Stimulated activated CD4-positive, alpha-beta T cell treated with anti-CD3 and anti-CD28 coated beads, TNF-alpha, amount 100 ng/mL, for 48 hours (primary cell): ENCODE data around the gene C11orf68.

Source experiments
- DNase-seq, 3 donors: peaks; one replicate each; pipeline ENCODE4 v3.0.0-alpha.2; 2020; ENCODE audit warnings: low read depth in 3 of 3

C11orf68 gene

DNA sequence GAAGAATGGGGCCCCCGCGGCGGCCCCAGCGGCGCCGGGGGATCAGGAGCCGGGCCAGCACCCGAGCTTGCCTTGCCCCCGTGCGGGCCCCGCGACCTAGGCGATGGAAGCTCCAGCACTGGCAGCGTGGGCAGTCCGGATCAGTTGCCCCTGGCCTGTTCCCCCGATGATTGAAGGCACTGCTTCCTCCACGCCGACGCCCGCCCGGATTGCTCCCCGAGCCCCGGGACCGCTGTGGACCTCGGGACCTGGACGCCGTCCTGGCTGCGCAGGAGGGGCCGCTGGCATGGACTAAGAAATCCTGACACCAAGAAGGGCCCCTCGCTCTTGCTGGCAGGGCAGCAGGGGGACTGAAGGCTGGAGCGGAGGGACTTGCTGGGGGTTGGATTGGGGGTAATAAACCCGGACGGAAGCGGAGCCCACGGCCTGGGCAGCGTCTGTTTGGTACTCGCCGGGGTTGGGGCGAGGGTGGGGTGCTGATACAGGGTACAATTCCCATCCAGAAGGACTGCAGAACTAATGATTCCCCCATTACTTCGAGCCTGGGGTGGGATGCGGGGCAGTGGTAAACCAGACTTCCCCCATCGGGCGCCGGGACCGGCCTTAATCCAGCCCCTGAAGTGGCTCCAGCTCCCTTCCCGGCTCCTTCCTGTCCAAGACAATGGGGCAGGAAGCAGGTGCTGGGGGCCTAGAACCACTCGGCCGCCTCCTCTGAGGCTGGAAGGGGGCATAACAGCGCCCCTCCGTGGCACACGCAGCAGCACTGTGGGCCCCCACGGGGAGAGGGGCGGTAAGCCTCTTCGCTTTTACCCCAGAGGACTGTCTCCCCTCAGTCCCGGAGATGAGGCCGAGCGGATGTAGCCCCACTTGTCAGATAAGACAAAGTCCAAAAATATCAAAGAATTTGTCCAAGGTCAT is 27.4 kb downstream of the C11orf68 start:
- DNase-seq = no peak

DNA sequence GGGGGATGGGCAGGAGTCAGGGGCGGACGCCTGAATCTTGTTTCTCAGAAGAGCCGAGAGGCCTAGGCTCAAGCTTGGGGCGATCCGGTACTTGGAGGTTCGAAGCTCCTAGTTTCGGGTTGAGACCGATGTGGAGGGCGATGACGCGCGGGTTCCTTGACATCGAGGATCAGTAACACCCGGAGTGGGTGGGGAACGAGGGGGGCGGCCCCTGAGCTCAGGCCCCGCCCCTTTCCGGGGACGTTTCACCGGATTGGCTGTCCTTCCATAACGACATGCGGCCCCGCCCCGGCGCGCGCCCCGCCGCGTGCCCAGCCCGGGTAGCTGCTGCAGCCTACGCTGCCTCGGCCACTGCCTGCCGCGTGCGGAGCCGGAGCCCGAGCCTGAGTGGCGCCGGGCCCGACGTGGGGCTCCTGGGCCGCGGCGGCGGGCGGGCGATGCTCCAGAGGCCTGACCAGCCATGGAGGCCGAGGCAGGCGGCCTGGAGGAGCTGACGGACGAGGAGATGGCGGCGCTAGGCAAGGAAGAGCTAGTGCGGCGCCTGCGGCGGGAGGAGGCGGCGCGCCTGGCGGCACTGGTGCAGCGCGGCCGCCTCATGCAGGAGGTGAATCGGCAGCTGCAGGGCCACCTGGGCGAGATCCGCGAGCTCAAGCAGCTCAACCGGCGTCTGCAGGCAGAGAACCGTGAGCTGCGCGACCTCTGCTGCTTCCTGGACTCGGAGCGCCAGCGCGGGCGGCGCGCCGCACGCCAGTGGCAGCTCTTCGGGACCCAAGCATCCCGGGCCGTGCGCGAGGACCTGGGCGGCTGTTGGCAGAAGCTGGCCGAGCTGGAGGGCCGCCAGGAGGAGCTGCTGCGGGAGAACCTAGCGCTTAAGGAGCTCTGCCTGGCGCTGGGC is 28.3 kb downstream of the C11orf68 start, which contains the start of gene CCDC85B:
Gene CCDC85B (plus strand): TSS at position 350 of the 895 bp plus-strand sequence. CDS start 111 bp downstream, at position 461.
- DNase-seq = peak; percentile 97 to 98 (median 97)

DNA sequence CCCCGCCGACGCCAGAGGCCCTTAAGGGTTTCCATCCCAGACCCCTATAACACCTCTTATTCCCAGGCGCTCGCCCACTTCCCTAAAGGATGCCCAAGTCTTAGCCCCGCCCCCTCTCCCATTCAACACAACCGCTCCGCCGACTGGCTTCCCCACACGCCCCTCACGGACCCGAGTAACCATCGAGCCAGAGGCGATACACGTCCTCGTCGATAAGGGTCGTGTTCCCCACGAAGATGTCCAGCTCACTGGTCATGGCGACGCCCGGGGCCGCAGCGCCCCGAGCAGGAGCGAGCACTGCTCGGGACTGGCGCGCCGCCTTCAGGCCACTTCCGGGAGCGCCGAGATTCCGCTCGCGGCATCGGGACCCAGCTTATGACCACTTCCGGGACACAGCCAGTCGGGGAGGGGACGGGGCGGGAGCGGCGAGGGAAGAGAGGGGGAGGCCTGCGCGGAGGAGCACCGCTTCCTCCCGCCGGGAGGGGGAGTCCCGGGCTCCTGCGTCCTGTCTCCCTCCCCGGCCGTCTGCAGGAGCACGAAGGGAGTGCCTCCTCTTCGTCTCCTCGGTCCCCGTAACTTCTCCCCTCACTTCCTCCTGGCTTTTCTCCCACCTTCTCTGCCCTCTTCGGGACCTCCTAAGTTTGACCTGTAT is 30.6 kb downstream of the C11orf68 start, which contains the start of gene FIBP:
Gene FIBP (minus strand): TSS at position 309 of the 652 bp plus-strand sequence. CDS start 53 bp downstream, at position 256.
- peak; percentile 94 to 95 (median 94) for DNase-seq

DNA sequence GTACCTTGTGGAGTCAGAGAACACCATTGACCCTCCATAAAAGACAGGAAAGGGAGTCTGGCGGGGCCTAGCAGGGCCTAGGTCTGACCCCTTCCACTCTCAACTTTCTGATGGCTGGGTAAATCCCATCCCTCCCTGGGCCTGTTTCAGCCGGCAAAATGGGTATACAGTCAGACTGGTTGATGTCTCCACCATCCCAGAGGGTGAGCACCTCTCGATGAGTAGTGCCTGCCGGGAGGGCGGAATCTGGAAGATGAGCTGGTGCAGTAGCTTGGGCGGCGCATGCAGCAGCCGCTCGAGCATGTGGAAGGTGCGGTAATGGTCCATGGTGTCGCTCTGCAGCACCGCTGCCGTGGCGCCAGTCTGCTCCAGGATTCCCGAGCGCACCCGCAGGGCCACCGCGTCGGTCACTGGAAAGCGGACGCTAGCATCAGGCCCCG is 31.1 kb downstream of the C11orf68 start:
- no peak for DNase-seq

DNA sequence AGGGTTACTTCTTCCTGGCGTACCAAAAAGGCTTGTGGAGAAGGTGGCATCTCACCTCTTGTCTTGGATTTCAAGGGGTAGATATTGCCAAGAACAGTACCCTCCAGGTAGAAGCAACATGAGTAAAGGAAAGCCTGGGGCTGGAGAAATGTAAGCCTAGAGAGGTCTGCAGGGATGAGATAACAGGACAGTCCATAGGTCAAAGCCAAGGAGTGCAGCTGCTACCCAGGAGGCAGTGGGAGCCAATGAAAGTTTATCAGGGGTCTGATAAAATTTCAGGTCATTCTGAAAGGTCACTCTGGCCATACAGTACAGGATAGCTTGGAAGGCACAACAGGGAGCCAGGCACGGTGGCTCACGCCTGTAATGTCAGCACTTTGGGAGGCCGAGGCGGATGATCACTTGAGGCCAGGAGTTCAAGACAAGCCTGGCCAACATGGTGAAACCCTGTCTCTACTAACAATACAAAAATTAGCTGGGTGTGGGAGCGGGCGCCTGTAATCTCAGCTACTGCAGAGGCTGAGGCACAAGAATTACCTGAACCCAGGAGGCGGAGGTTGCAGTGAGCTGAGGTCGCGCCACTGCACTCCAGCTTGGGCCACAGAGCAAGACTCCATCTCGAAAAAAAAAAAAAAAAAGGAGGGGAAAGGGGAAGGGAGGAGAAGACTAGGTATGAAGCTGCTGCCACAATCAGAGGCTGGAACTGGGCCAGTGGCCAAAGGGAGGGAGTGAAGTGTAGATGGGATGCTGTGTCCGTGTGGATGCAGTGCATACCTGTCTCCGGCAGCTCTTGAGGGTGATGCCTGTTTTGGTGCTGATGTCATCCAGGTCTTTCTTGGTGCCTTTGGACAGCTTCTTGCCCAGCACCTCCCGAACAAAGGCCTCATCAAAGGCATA is 31.8 kb downstream of the C11orf68 start:
- no peak for DNase-seq

DNA sequence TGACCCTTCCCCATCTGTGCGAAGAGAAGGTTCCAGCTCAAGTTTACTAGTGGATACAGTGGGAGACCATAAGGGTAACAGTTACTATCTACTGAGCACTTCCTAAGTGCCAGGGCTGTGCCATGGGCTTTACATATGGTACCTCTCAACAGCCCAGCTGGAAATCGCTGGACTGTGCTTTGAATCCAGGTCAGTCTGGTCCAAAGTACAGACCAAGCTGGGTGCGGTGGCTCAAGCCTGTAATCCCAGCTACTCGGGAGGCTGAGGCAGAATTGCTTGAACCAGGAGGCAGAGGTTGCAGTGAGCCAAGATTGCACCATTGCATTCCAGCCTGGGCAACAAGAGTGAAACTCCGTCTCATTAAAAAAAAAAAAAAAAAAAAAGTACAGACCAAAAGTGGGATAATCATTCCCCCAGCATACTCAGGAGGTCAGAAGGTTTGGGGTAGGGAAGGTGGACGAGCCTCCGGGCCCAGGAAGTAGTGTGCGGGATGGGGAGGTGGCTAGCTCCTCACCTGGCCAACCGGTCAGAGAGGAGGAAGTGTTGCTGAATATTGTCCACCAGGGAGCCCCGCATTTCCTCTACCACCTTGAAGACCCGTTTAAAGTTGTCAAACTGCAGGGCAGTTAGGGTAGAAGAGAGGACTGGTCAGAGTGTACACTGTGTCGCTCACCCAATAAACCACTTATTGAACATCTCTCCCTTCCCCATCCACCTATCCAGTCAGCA is 32.9 kb downstream of the C11orf68 start:
- DNase-seq = no peak

DNA sequence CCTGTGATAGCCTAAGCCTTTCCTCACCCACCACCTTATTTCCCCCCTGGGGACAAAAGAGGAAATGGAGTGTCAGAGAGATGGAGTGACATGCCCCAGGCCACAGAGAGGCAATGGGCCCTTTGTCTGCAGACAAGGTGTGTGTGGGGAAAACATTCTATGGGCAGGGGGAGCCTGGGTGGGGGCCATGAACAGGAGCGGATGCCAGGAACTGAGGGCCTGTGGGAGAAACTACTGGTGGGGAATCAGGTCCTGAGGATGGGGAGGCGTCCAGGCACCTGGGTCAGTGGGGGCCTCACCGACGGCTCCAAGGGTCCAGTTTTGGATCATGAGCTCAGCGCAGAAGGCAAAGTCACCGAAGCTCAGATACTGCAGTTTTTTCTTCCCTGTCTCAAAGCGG is 33.6 kb downstream of the C11orf68 start:
- no peak for DNase-seq

DNA sequence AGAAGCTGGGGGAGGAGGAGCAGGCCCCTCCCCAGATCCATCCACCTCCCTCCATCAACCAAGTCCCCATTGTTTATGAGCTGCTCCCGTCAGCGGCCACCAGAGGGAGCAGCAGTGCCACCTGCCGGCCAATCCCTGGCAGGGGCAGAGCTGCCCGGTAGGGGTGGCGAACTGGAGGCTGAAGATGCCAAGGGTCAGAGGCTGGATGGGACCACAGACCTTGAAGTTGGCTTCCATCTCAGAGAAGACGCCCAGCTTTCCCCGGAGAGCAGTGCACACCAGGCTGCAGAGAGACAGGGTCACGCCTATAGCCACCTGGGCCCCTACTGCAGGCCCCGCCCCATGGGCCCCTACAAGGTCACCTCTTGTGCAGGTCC is 34.2 kb downstream of the C11orf68 start:
- DNase-seq = peak in 2 of 3 donors; percentile 74 to 75

DNA sequence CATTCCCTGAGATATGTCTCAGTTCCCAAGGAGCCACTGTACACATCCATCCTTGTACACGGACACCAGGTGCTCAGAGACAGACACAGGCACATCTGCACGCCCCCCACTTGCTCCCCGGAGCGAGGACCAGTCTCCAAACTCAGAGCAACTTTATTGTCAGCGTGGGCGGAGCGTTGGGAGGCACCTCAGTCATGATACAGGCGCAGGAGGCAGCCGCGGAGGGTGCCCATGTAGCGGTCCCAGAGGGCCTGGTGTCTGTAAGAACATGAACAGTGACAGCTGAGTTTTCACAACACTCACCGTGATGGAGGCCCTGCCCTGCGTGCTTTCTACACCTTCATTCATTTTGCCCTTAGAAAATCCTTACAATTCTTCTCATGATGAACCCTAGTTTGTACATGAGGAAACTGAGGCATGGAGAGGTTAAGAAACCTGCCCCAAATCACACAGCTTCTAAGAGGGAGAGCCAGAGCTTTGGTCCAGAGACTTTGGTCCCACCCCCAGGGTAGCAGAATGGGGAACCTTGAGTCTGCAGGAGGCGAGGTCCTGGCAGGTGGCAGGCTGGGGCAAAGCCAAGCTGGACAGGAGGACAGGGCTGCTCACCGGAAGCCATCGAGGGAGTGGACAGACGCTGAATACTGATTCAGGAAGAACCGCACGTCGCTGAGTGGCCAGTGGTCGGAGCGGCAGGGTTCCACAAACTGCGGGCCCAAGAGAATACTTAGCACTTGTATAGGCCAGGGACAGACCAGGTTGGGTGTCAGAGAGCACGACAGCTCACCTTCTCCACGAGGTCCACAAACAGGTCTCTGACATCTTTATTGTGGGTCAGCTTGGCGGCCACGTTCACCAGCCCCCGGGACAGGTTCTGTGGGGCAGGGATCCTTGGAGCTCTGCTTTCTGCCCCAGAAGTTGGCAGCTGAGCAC is 34.8 kb downstream of the C11orf68 start:
- DNase-seq = no peak

DNA sequence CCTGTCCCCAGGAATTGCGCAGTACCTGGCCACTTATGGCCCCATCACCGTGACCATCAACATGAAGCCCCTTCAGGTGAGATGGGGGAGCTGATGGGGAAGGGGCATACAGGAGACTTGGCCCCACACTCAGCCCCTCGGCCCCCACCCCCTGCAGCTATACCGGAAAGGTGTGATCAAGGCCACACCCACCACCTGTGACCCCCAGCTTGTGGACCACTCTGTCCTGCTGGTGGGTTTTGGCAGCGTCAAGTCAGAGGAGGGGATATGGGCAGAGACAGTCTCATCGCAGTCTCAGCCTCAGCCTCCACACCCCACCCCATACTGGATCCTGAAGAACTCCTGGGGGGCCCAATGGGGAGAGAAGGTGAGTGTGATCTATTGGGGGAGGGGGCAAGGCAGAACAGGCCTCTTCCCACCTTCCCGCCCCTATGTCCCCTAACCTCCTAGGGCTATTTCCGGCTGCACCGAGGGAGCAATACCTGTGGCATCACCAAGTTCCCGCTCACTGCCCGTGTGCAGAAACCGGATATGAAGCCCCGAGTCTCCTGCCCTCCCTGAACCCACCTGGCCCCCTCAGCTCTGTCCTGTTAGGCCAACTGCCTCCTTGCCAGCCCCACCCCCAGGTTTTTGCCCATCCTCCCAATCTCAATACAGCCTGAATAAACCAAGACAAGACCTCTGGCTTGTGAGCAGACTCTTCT is 35.7 kb downstream of the C11orf68 start:
- no peak for DNase-seq

DNA sequence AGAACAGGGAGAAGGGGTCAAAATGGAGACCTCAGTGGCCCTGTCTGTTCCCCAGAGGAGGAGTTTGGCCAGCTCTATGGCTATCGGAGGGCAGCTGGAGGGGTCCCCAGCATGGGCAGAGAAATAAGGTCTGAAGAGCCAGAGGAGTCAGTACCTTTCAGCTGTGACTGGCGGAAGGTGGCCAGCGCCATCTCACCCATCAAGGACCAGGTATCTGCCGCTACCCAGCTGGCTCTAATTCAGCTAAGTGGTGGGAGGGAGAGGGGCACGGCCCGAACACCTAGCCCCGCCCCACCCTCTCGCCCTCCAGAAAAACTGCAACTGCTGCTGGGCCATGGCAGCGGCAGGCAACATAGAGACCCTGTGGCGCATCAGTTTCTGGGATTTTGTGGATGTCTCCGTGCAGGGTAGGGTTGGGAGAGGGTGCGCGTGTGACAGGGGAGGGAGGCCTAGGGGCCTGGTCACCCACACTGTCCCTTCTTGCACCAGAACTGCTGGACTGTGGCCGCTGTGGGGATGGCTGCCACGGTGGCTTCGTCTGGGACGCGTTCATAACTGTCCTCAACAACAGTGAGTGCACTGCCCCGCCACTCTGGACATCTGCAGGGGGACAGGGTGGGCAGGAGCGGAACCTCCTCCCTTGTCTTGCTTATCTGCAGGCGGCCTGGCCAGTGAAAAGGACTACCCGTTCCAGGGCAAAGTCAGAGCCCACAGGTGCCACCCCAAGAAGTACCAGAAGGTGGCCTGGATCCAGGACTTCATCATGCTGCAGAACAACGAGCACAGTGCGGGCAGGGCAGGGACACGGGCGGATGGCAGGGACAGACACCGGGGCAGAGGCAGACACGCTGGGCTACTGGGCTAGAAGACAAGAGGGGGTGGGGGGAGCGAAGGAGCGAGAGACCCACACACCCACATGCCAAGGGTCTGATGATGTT is 36.5 kb downstream of the C11orf68 start:
- no peak for DNase-seq

DNA sequence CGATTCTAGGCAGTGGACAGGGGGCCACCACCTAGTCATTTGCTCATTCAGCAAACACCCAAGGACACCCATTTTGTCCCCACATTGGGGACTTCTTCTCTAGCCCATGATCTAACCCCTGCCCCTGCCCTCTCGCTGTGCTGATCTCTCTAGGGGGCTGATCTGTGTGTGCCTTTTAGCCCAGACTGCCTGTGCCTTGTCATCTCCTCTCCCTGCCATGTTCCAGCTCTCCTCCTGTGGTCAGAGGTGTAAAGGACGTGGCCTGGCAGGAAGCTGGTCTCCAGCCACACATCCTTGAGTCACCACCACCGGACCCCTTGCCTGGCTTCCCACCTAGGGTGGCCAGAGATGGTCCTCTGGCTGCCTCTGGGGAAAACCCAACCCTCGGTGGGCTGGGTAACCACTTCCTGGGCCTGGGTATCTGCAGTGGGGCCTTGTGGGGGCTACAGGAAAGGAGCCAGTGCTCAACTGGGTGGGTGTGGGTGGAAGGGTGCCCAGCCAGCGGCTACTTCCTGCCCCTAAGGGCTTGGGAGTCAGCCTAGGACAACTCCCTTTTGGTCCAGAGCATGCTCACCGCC is 37.9 kb downstream of the C11orf68 start:
- no peak for DNase-seq

DNA sequence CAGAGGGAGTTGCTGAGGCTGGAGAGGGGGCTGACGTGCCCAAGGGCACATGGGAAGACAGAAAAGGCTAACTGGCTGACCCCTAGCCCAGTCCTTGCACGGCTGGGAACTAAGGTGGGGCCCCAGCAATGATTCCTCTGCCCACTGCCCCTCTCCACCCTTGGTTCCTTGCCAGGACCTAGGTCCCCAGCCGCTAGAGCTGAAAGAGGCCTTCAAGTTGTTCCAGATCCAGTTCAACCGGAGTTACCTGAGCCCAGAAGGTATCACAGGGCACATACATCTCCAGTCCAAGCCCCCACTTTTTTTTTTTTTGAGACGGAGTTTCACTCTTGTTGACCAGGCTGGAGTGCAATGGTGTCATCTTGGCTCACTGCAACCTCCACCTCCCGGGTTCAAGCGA is 38.8 kb downstream of the C11orf68 start:
- no peak for DNase-seq

DNA sequence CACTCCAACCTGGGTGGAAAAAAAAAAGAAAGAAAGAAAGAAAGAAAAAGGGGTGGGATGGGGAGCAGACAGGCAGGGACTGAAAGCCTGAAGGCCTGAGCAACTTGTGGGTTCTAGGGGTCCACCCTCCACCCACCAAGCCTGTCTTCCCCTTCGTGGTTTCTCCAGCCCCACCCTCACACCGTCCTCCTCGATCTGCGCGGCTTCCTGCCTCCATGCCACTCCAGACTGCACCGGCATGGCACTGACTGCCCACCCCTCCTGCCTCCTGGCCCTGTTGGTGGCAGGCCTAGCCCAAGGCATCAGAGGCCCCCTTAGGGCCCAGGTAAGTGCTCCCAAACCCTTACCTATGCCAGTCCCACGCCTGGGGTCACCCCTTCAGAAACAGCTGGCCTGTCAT is 39.2 kb downstream of the C11orf68 start, which contains the start of gene CTSW:
Gene CTSW (plus strand): TSS at position 221 of the 400 bp plus-strand sequence. CDS start 18 bp downstream, at position 239.
- DNase-seq = no peak

DNA sequence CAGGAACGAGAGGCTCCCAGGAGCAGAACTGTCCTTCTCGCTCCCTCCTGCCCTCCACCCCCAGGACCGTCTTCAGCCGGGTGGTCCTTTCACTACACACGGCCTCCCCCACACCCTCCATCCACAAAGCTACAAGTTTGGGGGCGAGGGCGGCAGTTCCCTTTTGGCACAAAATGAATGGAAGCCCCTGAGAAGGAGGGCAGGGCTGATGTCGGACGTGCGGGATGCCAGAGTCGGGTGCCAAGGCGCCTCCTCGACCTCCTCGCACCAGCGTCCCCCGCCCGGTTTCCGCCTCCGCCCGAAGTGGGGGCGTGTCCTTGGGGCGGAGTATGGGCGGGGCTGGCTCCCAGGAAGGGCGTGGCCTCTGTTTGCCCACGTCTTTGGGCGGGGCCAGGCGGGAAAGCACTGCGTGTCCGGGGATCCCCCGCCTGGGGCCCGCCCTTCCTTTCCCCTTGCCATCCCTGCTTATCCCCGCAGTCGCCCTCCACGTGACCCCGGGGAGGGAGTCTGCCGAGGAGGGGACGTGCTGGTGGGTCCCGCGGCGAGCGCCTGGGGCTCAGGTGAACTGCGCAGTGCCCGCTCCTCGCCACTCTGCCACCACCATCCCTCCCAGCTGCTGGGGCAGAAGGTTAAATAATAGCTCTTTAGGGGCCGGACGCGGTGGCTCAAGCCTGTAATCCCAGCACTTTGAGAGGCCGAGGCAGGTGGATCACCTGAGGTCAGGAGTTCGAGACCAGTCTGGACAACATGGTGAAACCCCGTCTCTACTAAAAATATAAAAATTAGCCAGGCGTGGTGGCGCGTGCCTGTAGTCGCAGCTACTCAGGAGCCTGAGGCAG is 45.3 kb downstream of the C11orf68 start:
- peak; percentile 90 to 97 (median 93) for DNase-seq
